HEK293T (cell line): ENCODE results near the gene ENPP6.

Source experiments
- CTCF ChIA-PET: fragments of 350-600 bp; formaldehyde crosslinking; extraction: SDS; loops from one replicate; lab custom pipeline; 2021; ENCODE audit warnings: antibody characterized with exemption, inconsistent platforms; lab: Yijun Ruan, JAX
- POLR2A ChIA-PET: fragments of 350-600 bp; formaldehyde crosslinking; extraction: SDS; loops from one replicate; lab custom pipeline; 2020; ENCODE audit warnings: antibody characterized with exemption, inconsistent platforms; lab: Yijun Ruan, JAX
- DNase-seq: peaks from one replicate; pipeline ENCODE4 v3.0.0; 2012; ENCODE audit warnings: mixed read lengths; ENCODE audit errors: extremely low spot score
- ARNT ChIP-seq: fragments of 450-650 bp; IDR thresholded peaks from 2 replicates; pipeline ENCODE4 v1.6.1; 2017; ENCODE audit warnings: mild to moderate bottlenecking
- BHLHE40 ChIP-seq: fragments of 450-650 bp; IDR thresholded peaks from 2 replicates; pipeline ENCODE4 v1.6.1; 2016; ENCODE audit warnings: mild to moderate bottlenecking, moderate library complexity, borderline replicate concordance
- CTBP1 ChIP-seq: fragments of 450-650 bp; IDR thresholded peaks from 2 replicates; pipeline ENCODE4 v1.6.1; 2016; ENCODE audit warnings: borderline replicate concordance
- ELF4 ChIP-seq: fragments of 450-650 bp; IDR thresholded peaks from 2 replicates; pipeline ENCODE4 v1.6.1; 2017; ENCODE audit warnings: antibody characterized with exemption
- FOXA1 ChIP-seq: fragments of 450-650 bp; IDR thresholded peaks from 2 replicates; pipeline ENCODE4 v1.6.1; 2016; ENCODE audit warnings: mild to moderate bottlenecking
- FOXK2 ChIP-seq: fragments of 450-650 bp; IDR thresholded peaks from 2 replicates; pipeline ENCODE4 v1.6.1; 2016; ENCODE audit warnings: mild to moderate bottlenecking
- FOXM1 ChIP-seq: fragments of 450-650 bp; IDR thresholded peaks from 2 replicates; pipeline ENCODE4 v1.6.1; 2017; ENCODE audit warnings: mild to moderate bottlenecking, borderline replicate concordance
- HDGF ChIP-seq: fragments of 450-650 bp; IDR thresholded peaks from 2 replicates; pipeline ENCODE4 v1.6.1; 2017; ENCODE audit warnings: antibody characterized with exemption, borderline replicate concordance
- L3MBTL2 ChIP-seq: fragments of 450-650 bp; conservative IDR thresholded peaks from 2 replicates; pipeline ENCODE4 v1.6.1; 2016; ENCODE audit warnings: mild to moderate bottlenecking
- LEF1 ChIP-seq: fragments of 450-650 bp; IDR thresholded peaks from 2 replicates; pipeline ENCODE4 v1.6.1; 2017; ENCODE audit warnings: mild to moderate bottlenecking, borderline replicate concordance
- NFRKB ChIP-seq: fragments of 450-650 bp; IDR thresholded peaks from 2 replicates; pipeline ENCODE4 v1.6.1; 2016; ENCODE audit warnings: mild to moderate bottlenecking, moderate library complexity
- SP1 ChIP-seq: fragments of 450-650 bp; IDR thresholded peaks from 2 replicates; pipeline ENCODE4 v1.6.1; 2017
- SUZ12 ChIP-seq: fragments of 450-650 bp; IDR thresholded peaks from 2 replicates; pipeline ENCODE4 v1.6.1; 2016; ENCODE audit warnings: mild to moderate bottlenecking
- TARDBP ChIP-seq: fragments of 450-650 bp; IDR thresholded peaks from 2 replicates; pipeline ENCODE4 v1.6.1; 2016
- ZNF384 ChIP-seq: fragments of 450-650 bp; IDR thresholded peaks from 2 replicates; pipeline ENCODE4 v1.6.1; 2016
- TF ChIP-seq, protein P1 (sequence below): fragments of 450-650 bp; IDR thresholded peaks from 2 replicates; pipeline ENCODE4 v1.6.1; 2016

The ENPP6 gene

GRCh38 chr4:184100297-184100885 lies 117.3 kb downstream of the ENPP6 start:
- no peak for TF ChIP-seq L3MBTL2
- TF ChIP-seq TARDBP: no peak
- no peak for TF ChIP-seq LEF1
- TF ChIP-seq NFRKB: no peak
- TF ChIP-seq, protein P1, sequence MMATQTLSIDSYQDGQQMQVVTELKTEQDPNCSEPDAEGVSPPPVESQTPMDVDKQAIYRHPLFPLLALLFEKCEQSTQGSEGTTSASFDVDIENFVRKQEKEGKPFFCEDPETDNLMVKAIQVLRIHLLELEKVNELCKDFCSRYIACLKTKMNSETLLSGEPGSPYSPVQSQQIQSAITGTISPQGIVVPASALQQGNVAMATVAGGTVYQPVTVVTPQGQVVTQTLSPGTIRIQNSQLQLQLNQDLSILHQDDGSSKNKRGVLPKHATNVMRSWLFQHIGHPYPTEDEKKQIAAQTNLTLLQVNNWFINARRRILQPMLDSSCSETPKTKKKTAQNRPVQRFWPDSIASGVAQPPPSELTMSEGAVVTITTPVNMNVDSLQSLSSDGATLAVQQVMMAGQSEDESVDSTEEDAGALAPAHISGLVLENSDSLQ: no peak
- TF ChIP-seq SP1: no peak
- TF ChIP-seq HDGF: no peak
- TF ChIP-seq ZNF384: no peak
- no peak for TF ChIP-seq SUZ12
- TF ChIP-seq FOXA1: no peak
- TF ChIP-seq BHLHE40: no peak
- no peak for TF ChIP-seq FOXK2
- TF ChIP-seq ELF4: no peak
- TF ChIP-seq FOXM1: no peak
- TF ChIP-seq ARNT: no peak
- TF ChIP-seq CTBP1: no peak
- peak; percentile 64 for DNase-seq
- ChIA-PET CTCF (interaction anchor here (0.5 to 3.5 kb wide), 28 partner anchors 9 to 1794 kb away, joined by 3 to 32 read pairs (median 4); partner anchors contain the start of gene STOX2), POLR2A (interaction anchor here (0.9 kb wide), 1 partner anchor 260 kb away, joined by 5 read pairs; no protein-coding TSS in a partner anchor)

- no peak for TF ChIP-seq FOXM1
- TF ChIP-seq ARNT: no peak
- no peak for TF ChIP-seq LEF1
- TF ChIP-seq FOXK2: no peak
- no peak for TF ChIP-seq L3MBTL2
- TF ChIP-seq, protein P1: no peak
- TF ChIP-seq HDGF: no peak
- TF ChIP-seq FOXA1: no peak
- no peak for TF ChIP-seq NFRKB
- no peak for TF ChIP-seq SUZ12
- TF ChIP-seq ZNF384: no peak
- no peak for TF ChIP-seq CTBP1
- TF ChIP-seq SP1: no peak
- TF ChIP-seq BHLHE40: no peak
- no peak for DNase-seq
- CTCF ChIA-PET: interaction anchor here (0.5 to 3.5 kb wide), 23 partner anchors 9 to 621 kb away, joined by 3 to 32 read pairs (median 4); partner anchors contain the start of gene STOX2
- POLR2A ChIA-PET: interaction anchor here (0.9 kb wide), 1 partner anchor 259 kb away, joined by 5 read pairs; no protein-coding TSS in a partner anchor
Observed at GRCh38 chr4:184099535-184099966, 118.1 kb downstream of the ENPP6 start.

DNA sequence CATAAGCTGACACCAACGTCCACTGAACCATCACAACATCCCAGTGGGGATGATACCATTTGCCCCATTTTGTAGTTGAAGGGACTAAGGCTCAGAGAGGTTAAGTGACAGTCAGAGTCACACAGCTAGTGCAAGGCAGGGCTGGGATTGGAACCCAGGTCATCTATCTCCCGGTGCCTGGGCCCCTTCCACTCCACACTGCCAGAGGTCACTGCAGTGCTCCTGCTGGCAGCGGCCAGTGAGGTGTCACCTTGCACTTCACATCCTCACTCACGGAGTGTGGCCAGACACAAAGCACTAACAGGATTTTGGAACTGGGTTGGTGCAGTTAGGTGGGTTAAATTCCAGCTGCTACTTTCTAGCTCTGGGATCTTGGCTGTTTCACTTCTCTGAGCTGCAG lies 118.7 kb downstream of the ENPP6 start:
- POLR2A ChIA-PET: no interaction called here
- TF ChIP-seq CTBP1 (no peak), ARNT (no peak), BHLHE40 (no peak), FOXA1 (no peak), LEF1 (no peak), FOXM1 (no peak), TARDBP (no peak), ELF4 (no peak), SP1 (no peak), NFRKB (no peak), ZNF384 (no peak)
- DNase-seq: no peak
- CTCF ChIA-PET: interaction anchor here (1.2 to 3.5 kb wide), 3 partner anchors 67 to 258 kb away, joined by 5 to 32 read pairs (median 11); no protein-coding TSS in a partner anchor

DNA sequence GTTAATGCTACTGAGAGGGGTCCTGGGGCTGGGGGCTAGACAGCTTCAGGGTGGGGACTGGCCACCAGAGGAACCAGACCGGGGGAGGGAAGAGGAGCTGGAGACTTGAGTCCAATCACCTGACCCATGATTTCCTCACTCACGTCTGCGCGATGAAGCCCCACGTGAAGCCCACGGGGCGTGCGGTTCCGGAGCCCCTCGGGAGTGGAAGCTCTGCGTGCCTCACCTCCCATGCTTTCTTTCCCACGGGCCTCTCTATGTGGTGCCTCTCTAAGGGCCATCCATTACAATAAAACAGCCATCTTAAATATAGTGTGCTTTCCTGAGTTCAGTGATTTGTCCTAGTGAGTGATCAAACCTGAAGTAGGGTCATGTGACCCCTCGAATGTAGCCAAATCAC lies 119.9 kb downstream of the ENPP6 start:
- ChIA-PET CTCF (interaction anchor here (0.6 kb wide), 1 partner anchor 161 kb away, joined by 4 read pairs; no protein-coding TSS in a partner anchor), POLR2A (no interaction called here)
- no peak for DNase-seq
- no peak for TF ChIP-seq ZNF384

- CTCF ChIA-PET: interaction anchor here (0.6 kb wide), 1 partner anchor 160 kb away, joined by 4 read pairs; no protein-coding TSS in a partner anchor
Observed at GRCh38 chr4:184097241-184097605, 120.5 kb downstream of the ENPP6 start.

DNA sequence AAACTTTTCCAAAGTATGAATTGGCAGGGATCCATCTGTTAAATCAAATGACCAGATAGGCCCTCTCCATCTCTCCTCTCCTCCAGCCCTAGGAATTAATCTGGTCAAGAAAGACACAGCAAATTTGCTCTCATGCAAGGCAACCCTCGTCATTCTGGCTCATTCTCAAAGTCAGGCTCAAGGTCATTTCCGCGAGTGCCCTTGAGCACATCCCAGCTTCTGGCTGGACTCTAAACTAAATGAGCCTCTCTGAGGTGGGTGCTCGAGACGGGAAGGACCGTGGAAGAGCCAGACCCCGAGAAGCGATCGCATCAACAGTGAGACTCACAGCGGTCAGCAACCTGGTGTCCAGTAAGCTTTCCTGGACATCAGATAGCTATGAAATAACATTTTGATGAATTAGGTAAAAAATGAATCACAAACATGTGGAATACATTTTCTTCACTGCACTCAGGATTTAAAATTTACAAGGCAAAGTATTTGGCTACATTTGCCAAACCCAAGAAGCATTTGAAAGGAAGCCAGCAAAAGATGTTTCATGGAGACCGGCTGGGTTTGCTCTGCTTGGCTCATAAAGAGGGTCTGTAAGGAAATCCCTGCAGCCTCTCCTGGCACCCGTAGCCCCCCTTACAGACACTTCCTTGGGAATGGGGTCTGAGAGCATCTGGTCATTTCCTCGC lies 121.0 kb downstream of the ENPP6 start:
- CTCF ChIA-PET: interaction anchor here (0.8 to 1.6 kb wide), 2 partner anchors 67 to 228 kb away, joined by 3 read pairs; no protein-coding TSS in a partner anchor

More at GRCh38 chr4:184097241-184097605, 120.5 kb downstream of the ENPP6 start:
- no peak for DNase-seq
- no peak for TF ChIP-seq ELF4
- POLR2A ChIA-PET: no interaction called here

More for the DNA sequence above, 121.0 kb downstream of the ENPP6 start:
- POLR2A ChIA-PET: interaction anchor here (1.1 kb wide), 1 partner anchor 190 kb away, joined by 4 read pairs; no protein-coding TSS in a partner anchor
- TF ChIP-seq, protein P1: no peak
- TF ChIP-seq CTBP1 (no peak), ZNF384 (no peak), L3MBTL2 (no peak), LEF1 (no peak)
- DNase-seq: no peak
